Heart right ventricle (tissue), 16 donors: Measurements from ENCODE around the gene PEMT. TPM values are rescaled to one million over a fixed set of nuclear protein-coding genes. Genes with fewer than 3 reads are reported as not detected.

Experiments
- ATAC-seq, 8 donors: fragments of 200-7000 bp; cut with Tn5 transposase; one replicate each; pipeline ENCODE4 v1.9.1; 2020; ENCODE audit warnings: mild to moderate bottlenecking in 8 of 8, moderate library complexity in 8 of 8, moderate number of reproducible peaks in 1 of 8
- DNase-seq, 2 donors: peaks; one replicate each; pipeline ENCODE4 v3.0.0-alpha.2; 2020
- H3K27ac ChIP-seq, 10 donors: fragments of 200-600 bp; sonication (generic) in 2 of 10; one replicate each; pipeline versions ENCODE4 v1.5.0 to v1.8.0; 2020 to 2022; ENCODE audit warnings: mild to moderate bottlenecking in 3 of 10
- H3K27me3 ChIP-seq, 7 donors: fragments of 200-600 bp; one replicate each; pipeline ENCODE4 v1.8.0; 2021 to 2022; ENCODE audit warnings: mild to moderate bottlenecking in 2 of 7
- H3K36me3 ChIP-seq, 9 donors: fragments of 200-600 bp; sonication (generic) in 1 of 9; one replicate each; pipeline versions ENCODE4 v1.5.0 to v1.8.0; 2020 to 2022; ENCODE audit warnings: mild to moderate bottlenecking in 2 of 9
- H3K4me1 ChIP-seq, 9 donors: fragments of 200-600 bp; sonication (generic) in 1 of 9; one replicate each; pipeline versions ENCODE4 v1.5.0 to v1.8.0; 2020 to 2022; ENCODE audit warnings: mild to moderate bottlenecking in 4 of 9
- H3K4me3 ChIP-seq, 10 donors: fragments of 200-600 bp; sonication (generic) in 2 of 10; one replicate each; pipeline versions ENCODE4 v1.5.0 to v1.8.0; 2020 to 2022; ENCODE audit warnings: mild to moderate bottlenecking in 7 of 10, moderate library complexity in 2 of 10
- H3K9me3 ChIP-seq, 11 donors: fragments of 200-600 bp in 10 of 11; sonication (generic) in 2 of 11; one replicate each; pipeline versions ENCODE4 v1.5.0 to v1.8.0; 2013 to 2022; ENCODE audit warnings: mild to moderate bottlenecking in 2 of 11, control low read depth in 1 of 11, moderate library complexity in 1 of 11
- WGBS, 2 donors: extraction: QIAGEN DNeasy Blood & Tissue Kit; methylation state at CpG; one replicate each; pipeline ENCODE4 v1.1.7; 2013; ENCODE audit warnings: inconsistent platforms in 1 of 2; 5-methylcytosine and 5-hydroxymethylcytosine counted together
- intact Hi-C, 10 donors: fragments of 100-400 bp; cut with DNase I; formaldehyde crosslinking; loops; one replicate each; pipeline versions ENCODE4 v1.11.1 to v1.14.2; 2022
- polyA plus RNA-seq, 2 donors: library from polyadenylated mRNA; stranded (reverse); fragments of 200-250 nt; gene quantifications; one replicate each; pipeline ENCODE4 v1.2.3, GENCODE V29; 2013
- total RNA-seq, 10 donors: library from RNA; stranded (reverse); fragmentation: NEBNext Ultra II Directional in 3 of 10; extraction: Animal tissue kit (Norgen Biotek cat#: 25700) in 3 of 10; gene quantifications; one replicate each; pipeline versions ENCODE4 v1.2.1 to v1.2.4, GENCODE V29; 2021 to 2023
- TF ChIP-seq, protein P1 (sequence below), 9 donors: fragments of 200-600 bp; sonication (generic) in 2 of 9; IDR thresholded peaks; one replicate each; pipeline versions ENCODE4 v1.5.0 to v1.8.0; 2021 to 2022; ENCODE audit warnings: antibody characterized with exemption in 9 of 9, mild to moderate bottlenecking in 5 of 9, moderate library complexity in 1 of 9
- donor health status: Arrhythmogenic right ventricular cardiomyopathy.
- donor health status: ischemic (EF 13 %, LVEDD 7.1; RV severe dilation, severe dysfunction).
- donor health status: healthy with polysubstance abuse.
- donor health status: DM: no; HTN: yes; CAD: no.
- donor health status: DM: no; HTN: no; CAD: no.
- donor health status: ischemic (EF 25% LVEDD 6.9; RV normal size, moderate dysfunction).
- donor health status: ischemic (EF 25% LVEDD 5.7; RV mildly dilated, moderate dysfunction).
- donor health status: healthy.
- donor health status: DM: yes; HTN: yes; CAD: no.
- donor health status: Ischemic cardiomyopathy.
- donor health status: ischemic (EF 35%, LVEDD 5.7; RV mildly dilated, moderate dysfunction).
- donor health status: nonischemic (EF 11% LVEDD 7.7; RV severe dilation, severe dysfunction).
- donor health status: DM: yes; HTN: yes; CAD: no.
- donor health status: PGD.
- donor health status: ischemic (EF 29% LVEDD 5.4; RV normal size, mild dysfunction).
- donor health status: nonischemic (EF 23%, LVEDD 6.1; RV moderate dilation, normal function).

Gene PEMT
- total and polyA plus RNA-seq, 12 donors: 13.5 to 55.2 (median 22.0) TPM

DNA sequence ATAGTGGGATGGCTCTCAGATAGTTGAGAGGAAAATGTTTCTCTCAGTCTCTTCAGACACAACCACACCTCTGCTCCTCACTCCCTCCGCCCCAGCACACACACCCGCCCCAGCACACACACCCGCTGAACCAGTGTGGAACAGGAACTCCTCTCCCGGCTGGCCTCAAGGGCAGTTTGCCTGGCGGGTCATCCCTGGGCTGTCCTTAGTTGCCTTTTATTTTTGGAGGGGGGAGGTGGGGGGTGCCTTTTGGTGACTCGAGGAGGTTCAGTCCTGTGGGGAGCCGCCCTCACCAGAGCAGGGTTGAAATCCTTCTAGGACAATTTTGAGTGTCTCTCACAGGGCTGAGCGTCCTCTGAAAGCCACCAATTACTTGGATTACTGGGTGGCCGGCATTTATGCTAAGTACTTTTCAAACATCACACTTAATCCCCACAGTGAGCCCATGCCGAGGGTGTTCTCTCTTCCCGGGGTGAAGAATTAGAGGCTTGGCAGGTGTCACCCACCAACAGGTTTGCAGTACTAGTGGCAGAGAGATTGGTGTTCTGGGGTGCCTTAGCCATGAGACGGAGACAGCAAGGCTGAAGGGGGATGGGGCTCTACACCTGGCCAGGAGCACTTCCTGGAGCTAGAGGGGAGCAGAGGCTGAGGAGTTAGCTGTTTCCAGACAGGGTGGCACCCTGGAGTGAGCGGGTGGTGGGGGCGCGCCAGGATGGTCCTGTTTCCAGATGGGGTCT is 98.1 kb downstream of the PEMT start:
- TF ChIP-seq, protein P1, sequence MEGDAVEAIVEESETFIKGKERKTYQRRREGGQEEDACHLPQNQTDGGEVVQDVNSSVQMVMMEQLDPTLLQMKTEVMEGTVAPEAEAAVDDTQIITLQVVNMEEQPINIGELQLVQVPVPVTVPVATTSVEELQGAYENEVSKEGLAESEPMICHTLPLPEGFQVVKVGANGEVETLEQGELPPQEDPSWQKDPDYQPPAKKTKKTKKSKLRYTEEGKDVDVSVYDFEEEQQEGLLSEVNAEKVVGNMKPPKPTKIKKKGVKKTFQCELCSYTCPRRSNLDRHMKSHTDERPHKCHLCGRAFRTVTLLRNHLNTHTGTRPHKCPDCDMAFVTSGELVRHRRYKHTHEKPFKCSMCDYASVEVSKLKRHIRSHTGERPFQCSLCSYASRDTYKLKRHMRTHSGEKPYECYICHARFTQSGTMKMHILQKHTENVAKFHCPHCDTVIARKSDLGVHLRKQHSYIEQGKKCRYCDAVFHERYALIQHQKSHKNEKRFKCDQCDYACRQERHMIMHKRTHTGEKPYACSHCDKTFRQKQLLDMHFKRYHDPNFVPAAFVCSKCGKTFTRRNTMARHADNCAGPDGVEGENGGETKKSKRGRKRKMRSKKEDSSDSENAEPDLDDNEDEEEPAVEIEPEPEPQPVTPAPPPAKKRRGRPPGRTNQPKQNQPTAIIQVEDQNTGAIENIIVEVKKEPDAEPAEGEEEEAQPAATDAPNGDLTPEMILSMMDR (IDR thresholded peaks at IDR 0.05): no peak
- H3K4me3 ChIP-seq: peak overlapping the region in 1 of 10 donors; percentile 75
- 61 to 63% methylated on average over 15 of the region's 15 CpGs for WGBS, 2 donors
- DNase-seq: peak; percentile 36 to 46
- peaks cover 0 to 22% (median 0%) of the 10 kb centered on the region in 7 donors for H3K27me3 ChIP-seq
- no peaks in the 10 kb centered on the region for H3K9me3 ChIP-seq
- H3K27ac ChIP-seq: peak overlapping the region in 8 of 10 donors; percentile 8 to 91 (median 64)
- ATAC-seq: peak in 2 of 8 donors; percentile 17 to 35
- intact Hi-C loops: loop anchor here in 8 of 10 donors (2.0 to 10.0 kb wide), 5 partner anchors 15 to 151 kb away; no protein-coding TSS in a partner anchor
- peaks cover 0 to 40% (median 15%) of the 10 kb centered on the region in 9 donors for H3K36me3 ChIP-seq
- H3K4me1 ChIP-seq: peaks cover 9 to 78% (median 47%) of the 10 kb centered on the region in 9 donors

DNA sequence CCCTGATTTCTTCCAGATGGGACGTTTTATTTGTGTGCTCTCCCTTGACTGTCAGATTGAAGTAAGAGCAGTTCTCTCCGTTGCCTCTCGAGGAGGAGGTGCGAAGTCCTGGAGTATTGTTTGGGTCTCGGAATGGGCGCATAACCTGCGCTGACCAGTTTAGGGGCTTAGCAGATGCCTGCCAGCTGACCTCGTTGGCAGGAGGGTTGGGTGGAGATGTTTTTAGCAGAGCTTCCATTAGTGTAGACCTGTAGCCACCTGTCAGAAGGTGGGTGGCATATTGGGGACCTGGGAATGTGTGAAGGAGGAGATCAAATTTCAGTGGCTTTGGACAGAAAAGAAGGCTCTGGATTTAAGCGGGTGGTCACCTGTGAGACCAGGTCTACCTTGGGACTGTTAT is 98.9 kb downstream of the PEMT start:
- WGBS, 2 donors: 89 to 90% methylated on average over 9 of the region's 9 CpGs
- peaks cover 9 to 81% (median 47%) of the 10 kb centered on the region in 9 donors for H3K4me1 ChIP-seq

GRCh38 chr17:17492085-17492484 is 99.4 kb downstream of the PEMT start:
- intact Hi-C loops: loop anchor here in 8 of 10 donors (2.0 to 10.0 kb wide), 5 partner anchors 13 to 153 kb away; no protein-coding TSS in a partner anchor
- H3K27ac ChIP-seq: peak overlapping the region in 5 of 10 donors; percentile 2 to 73 (median 13)

More for the DNA sequence above, 98.9 kb downstream of the PEMT start:
- ATAC-seq: no peak
- intact Hi-C loops: loop anchor here in 8 of 10 donors (2.0 to 10.0 kb wide), 5 partner anchors 14 to 152 kb away; no protein-coding TSS in a partner anchor
- peaks cover 0 to 49% (median 16%) of the 10 kb centered on the region in 9 donors for H3K36me3 ChIP-seq
- no peaks in the 10 kb centered on the region for H3K9me3 ChIP-seq
- TF ChIP-seq, protein P1 (IDR thresholded peaks at IDR 0.05): no peak
- DNase-seq: no peak
- peak overlapping the region in 8 of 10 donors; percentile 1 to 90 (median 36) for H3K27ac ChIP-seq
- peaks cover 0 to 22% (median 0%) of the 10 kb centered on the region in 7 donors for H3K27me3 ChIP-seq
- H3K4me3 ChIP-seq: no peak overlapping the region

GRCh38 chr17:17491546-17491988 is 99.9 kb downstream of the PEMT start:
- intact Hi-C loops: loop anchor here in 8 of 10 donors (5.0 to 10.0 kb wide), 4 partner anchors 69 to 153 kb away; no protein-coding TSS in a partner anchor

More at GRCh38 chr17:17492085-17492484, 99.4 kb downstream of the PEMT start:
- 75 to 82% methylated on average over 11 of the region's 11 CpGs for WGBS, 2 donors
- DNase-seq: no peak
- no peaks in the 10 kb centered on the region for H3K9me3 ChIP-seq
- no peak overlapping the region for H3K4me3 ChIP-seq
- ATAC-seq: no peak
- TF ChIP-seq, protein P1 (IDR thresholded peaks at IDR 0.05): no peak
- peaks cover 0 to 22% (median 0%) of the 10 kb centered on the region in 7 donors for H3K27me3 ChIP-seq
- H3K4me1 ChIP-seq: peaks cover 9 to 80% (median 44%) of the 10 kb centered on the region in 9 donors
- H3K36me3 ChIP-seq: peaks cover 0 to 53% (median 16%) of the 10 kb centered on the region in 9 donors

More at GRCh38 chr17:17491546-17491988, 99.9 kb downstream of the PEMT start:
- Histone ChIP-seq H3K27ac (peak overlapping the region in 2 of 10 donors; percentile 10 to 41), H3K4me3 (no peak overlapping the region), H3K27me3 (peaks cover 0 to 22% (median 0%) of the 10 kb centered on the region in 7 donors), H3K9me3 (no peaks in the 10 kb centered on the region), H3K4me1 (peaks cover 9 to 79% (median 42%) of the 10 kb centered on the region in 9 donors), H3K36me3 (peaks cover 0 to 56% (median 16%) of the 10 kb centered on the region in 9 donors)
- DNase-seq (no peak), ATAC-seq (no peak)
- WGBS, 2 donors: 83% methylated on average over 17 of the region's 17 CpGs
- TF ChIP-seq, protein P1 (IDR thresholded peaks at IDR 0.05): no peak
